Pancreas (tissue), 10 donors: ENCODE data around the gene ATP1B2. TPM values are rescaled to one million over a fixed set of nuclear protein-coding genes. Genes with fewer than 3 reads are reported as not detected.
A peak's percentile ranks its signal among the peaks of the same experiment; 100 is the strongest.

Experiments used
- ATAC-seq, 4 donors: fragments of 200-7000 bp; cut with Tn5 transposase; one replicate each; pipeline versions ENCODE4 v1.8.0 to v1.9.1; 2020; ENCODE audit warnings: mild to moderate bottlenecking in 4 of 4, moderate library complexity in 4 of 4
- DNase-seq, 6 donors: peaks; one replicate each; pipeline ENCODE4 v3.0.0-alpha.2; 2020
- FAIRE-seq: peaks from 2 replicates; lab custom pipeline; 2012; peaks lifted over from hg19 to GRCh38; lab: Jason Lieb, UNC
- H3K27ac ChIP-seq, 4 donors: fragments of 200-600 bp; sonication (generic); 1 replicate in 3 of 4; 2 replicates in 1 of 4; pipeline versions ENCODE4 v1.5.0 to v1.8.0; 2020
- H3K27me3 ChIP-seq, 4 donors: fragments of 200-600 bp; one replicate each; pipeline ENCODE4 v1.8.0; 2021
- H3K36me3 ChIP-seq, 3 donors: fragments of 200-600 bp; sonication (generic) in 1 of 3; one replicate each; pipeline versions ENCODE4 v1.5.0 to v1.8.0; 2020 to 2021
- H3K4me1 ChIP-seq, 3 donors: fragments of 200-600 bp; one replicate each; pipeline ENCODE4 v1.8.0; 2021
- H3K4me3 ChIP-seq, 4 donors: fragments of 200-600 bp; sonication (generic) in 2 of 4; one replicate each; pipeline versions ENCODE4 v1.5.0 to v1.8.0; 2020 to 2021
- H3K9me3 ChIP-seq, 4 donors: fragments of 200-600 bp; one replicate each; pipeline ENCODE4 v1.8.0; 2021
- CTCF ChIP-seq, 4 donors: fragments of 200-600 bp; sonication (generic) in 3 of 4; IDR thresholded peaks; one replicate each; pipeline versions ENCODE4 v1.5.0 to v1.8.0; 2021; ENCODE audit warnings: antibody characterized with exemption in 4 of 4
- WGBS, 2 donors: extraction: QIAGEN DNeasy Blood & Tissue Kit; methylation state at CpG; one replicate each; pipeline ENCODE4 v1.1.7; 2013; 5-methylcytosine and 5-hydroxymethylcytosine counted together
- intact Hi-C, 3 donors: fragments of 100-400 bp; cut with DNase I; formaldehyde crosslinking; loops; one replicate each; pipeline versions ENCODE4 v1.11.1 to v1.14.2; 2022
- polyA plus RNA-seq, 2 donors: library from polyadenylated mRNA; stranded (reverse); fragments of 200-250 nt; gene quantifications; one replicate each; pipeline ENCODE4 v1.2.3, GENCODE V29; 2013
- total RNA-seq, 6 donors: library from RNA; stranded (reverse); fragmentation: NEBNext Ultra II Directional in 4 of 6; extraction: Animal tissue kit (Norgen Biotek cat#: 25700) in 4 of 6; gene quantifications; one replicate each; pipeline versions ENCODE4 v1.2.1 to v1.2.4, GENCODE V29; 2021 to 2023
- donor health status: healthy with polysubstance abuse.
- donor health status: DM: no; HTN: no; CAD: no; lungs with moderate emphysema.
- donor health status: DM: no; HTN: no; CAD: no.
- donor health status: control.
- donor health status: control.
- donor health status: Bipolar disorder and iron deficiency.
- donor health status: DM: yes; HTN: yes; CAD: no.
- donor health status: DM: no; HTN: no; CAD: no.
- donor health status: DM: no; HTN: no; CAD: no.
- donor health status: DM: yes; HTN: yes; CAD: no.

Gene ATP1B2
- total and polyA plus RNA-seq, 8 donors, result 0.79 to 6.7 (median 1.3) TPM

DNA sequence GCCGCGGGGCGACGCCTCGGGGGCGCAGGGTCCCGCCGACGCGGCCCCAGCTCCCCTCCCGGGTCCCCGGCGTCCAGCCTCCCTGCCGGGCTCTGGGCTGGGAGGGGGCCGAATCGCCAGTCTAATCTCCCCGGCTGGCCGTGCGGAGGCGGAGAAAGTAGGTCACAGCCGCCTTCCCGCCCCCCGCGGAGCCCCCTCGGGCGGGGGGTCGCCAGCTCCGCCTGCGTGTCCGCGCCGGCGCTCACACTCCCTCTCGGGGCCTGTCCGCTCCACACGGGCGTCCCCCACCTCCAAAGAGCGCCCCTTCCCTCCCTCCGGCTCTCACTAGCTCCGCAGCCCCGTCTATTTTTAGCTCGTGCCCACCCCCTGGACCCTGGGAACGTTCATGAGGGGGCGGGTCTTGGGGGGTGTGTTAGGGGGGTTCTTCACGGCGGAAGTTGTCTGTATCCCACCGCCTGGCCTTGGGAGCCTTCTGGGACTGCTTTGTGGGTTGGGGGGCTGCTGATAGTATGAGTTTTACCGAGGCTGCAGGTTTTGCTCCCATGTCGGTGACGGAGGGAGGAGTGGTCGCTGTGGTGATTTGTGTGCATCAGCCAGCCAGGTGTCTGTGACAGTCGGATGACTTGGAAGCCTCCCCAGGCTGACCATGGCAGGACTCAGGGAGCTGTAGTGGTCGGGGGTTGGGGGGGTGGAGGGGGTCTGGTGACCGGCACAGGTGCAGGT, 1.1 kb downstream of the ATP1B2 start:
- peak overlapping the region; percentile 15 to 50 (median 29) for H3K4me3 ChIP-seq
- no peaks in the 10 kb centered on the region for H3K27me3 ChIP-seq
- no peaks in the 10 kb centered on the region for H3K9me3 ChIP-seq
- H3K4me1 ChIP-seq, result peaks cover 4 to 10% (median 10%) of the 10 kb centered on the region in 3 donors
- H3K27ac ChIP-seq, result no peak overlapping the region
- intact Hi-C loops, result no loop called here
- FAIRE-seq (no peak), ATAC-seq (peak in 3 of 4 donors; percentile 10 to 34 (median 19)), DNase-seq (peak in 1 of 6 donors; percentile 67)
- no peak for TF ChIP-seq CTCF (IDR thresholded peaks at IDR 0.05)
- no peaks in the 10 kb centered on the region for H3K36me3 ChIP-seq
- 10 to 14% methylated on average over 34 to 54 of the region's 54 CpGs for WGBS, 2 donors

- intact Hi-C loops, result no loop called here
- Histone ChIP-seq H3K27ac (no peak overlapping the region), H3K4me1 (peaks cover 4 to 12% (median 10%) of the 10 kb centered on the region in 3 donors), H3K9me3 (no peaks in the 10 kb centered on the region), H3K4me3 (no peak overlapping the region), H3K36me3 (no peaks in the 10 kb centered on the region), H3K27me3 (no peaks in the 10 kb centered on the region)
- 66 to 68% methylated on average over 12 of the region's 12 CpGs for WGBS, 2 donors
- TF ChIP-seq CTCF (IDR thresholded peaks at IDR 0.05), result no peak
- DNase-seq, result no peak
- no peak for FAIRE-seq
- ATAC-seq, result no peak
These were observed 1.9 kb downstream of the ATP1B2 start for GRCh38 chr17:7652388-7653356.

DNA sequence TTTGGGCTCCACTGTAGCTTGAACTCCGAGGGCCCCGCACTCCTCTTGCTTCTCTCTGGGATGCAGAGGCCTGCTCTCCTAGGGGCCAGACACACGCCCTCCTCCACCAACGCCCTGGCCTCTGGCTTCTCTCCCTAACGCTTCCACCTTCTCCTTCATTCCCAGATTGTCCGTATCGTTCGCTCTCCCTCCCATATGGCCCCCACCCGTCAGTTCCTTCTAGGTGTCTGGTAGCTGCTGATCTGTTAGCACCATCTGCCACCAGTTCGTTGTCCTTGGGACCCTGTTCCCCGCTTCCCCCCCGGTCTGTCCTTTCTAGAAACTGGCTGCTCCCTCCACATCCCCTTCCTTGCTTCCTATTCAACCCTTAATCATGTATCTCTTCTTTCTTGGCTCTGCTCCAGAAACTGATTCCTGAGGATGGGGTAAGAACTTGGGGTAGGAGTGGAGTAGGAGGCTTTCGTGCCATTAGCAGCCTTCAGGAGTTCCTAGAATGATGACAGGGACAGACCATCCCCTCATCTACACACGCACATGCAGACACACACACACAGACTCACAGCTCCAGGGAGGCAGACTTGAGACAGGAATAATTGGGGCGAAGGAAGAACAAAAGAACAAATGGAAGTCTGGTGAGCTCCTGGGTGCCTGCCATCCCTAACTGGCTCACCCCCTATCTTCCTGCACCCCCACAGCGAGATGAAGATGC, 4.3 kb downstream of the ATP1B2 start:
- H3K4me1 ChIP-seq, result peaks cover 4 to 12% (median 10%) of the 10 kb centered on the region in 3 donors
- no peaks in the 10 kb centered on the region for H3K9me3 ChIP-seq
- 80 to 86% methylated on average over 16 of the region's 16 CpGs for WGBS, 2 donors
- FAIRE-seq, result no peak
- H3K27ac ChIP-seq, result no peak overlapping the region
- no peak for TF ChIP-seq CTCF (IDR thresholded peaks at IDR 0.05)
- no peaks in the 10 kb centered on the region for H3K36me3 ChIP-seq
- H3K4me3 ChIP-seq, result no peak overlapping the region
- no peak for DNase-seq
- no peak for ATAC-seq
- intact Hi-C loops, result no loop called here
- H3K27me3 ChIP-seq, result no peaks in the 10 kb centered on the region

- no peak overlapping the region for H3K27ac ChIP-seq
- H3K9me3 ChIP-seq, result no peaks in the 10 kb centered on the region
- TF ChIP-seq CTCF (IDR thresholded peaks at IDR 0.05), result no peak
- FAIRE-seq, result no peak
- DNase-seq, result no peak
- H3K4me1 ChIP-seq, result peaks cover 4 to 12% (median 10%) of the 10 kb centered on the region in 3 donors
- WGBS, 2 donors, result 90 to 93% methylated on average over 17 of the region's 17 CpGs
- intact Hi-C loops, result no loop called here
- H3K27me3 ChIP-seq, result no peaks in the 10 kb centered on the region
- no peak overlapping the region for H3K4me3 ChIP-seq
- no peaks in the 10 kb centered on the region for H3K36me3 ChIP-seq
- no peak for ATAC-seq
These were observed 4.8 kb downstream of the ATP1B2 start for GRCh38 chr17:7655541-7655840.
